Keratinocyte (primary cell): ENCODE results near the gene RTN4R. TPM values are rescaled to one million over a fixed set of nuclear protein-coding genes. Genes with fewer than 3 reads are reported as not detected.
"Not testable (repeated sequence)": the region's sequence is repeated elsewhere in the genome, so short reads cannot be mapped to it uniquely, and the experiment has no call there.

ENCODE experiments used
- DNase-seq: peaks from one replicate; pipeline ENCODE4 v3.0.0-alpha.2; 2011; ENCODE audit warnings: low read depth, missing footprints, low spot score
- FAIRE-seq: peaks from 2 replicates; lab custom pipeline; 2011; peaks lifted over from hg19 to GRCh38; lab: Jason Lieb, UNC
- H2AFZ ChIP-seq: 2 replicates; pipeline ENCODE4 v1.6.0; 2012; ENCODE audit warnings: low read length, control low read depth, inconsistent platforms; ENCODE audit not compliant: control insufficient read depth
- H3K27ac ChIP-seq: 2 replicates; pipeline ENCODE4 v1.5.1; 2011; ENCODE audit warnings: low read length; ENCODE audit not compliant: control insufficient read depth, insufficient read depth
- H3K27me3 ChIP-seq: 3 replicates; pipeline ENCODE4 v1.6.0; 2011; ENCODE audit warnings: low read length; ENCODE audit not compliant: control insufficient read depth, insufficient read depth; ENCODE audit errors: extremely low read depth
- H3K36me3 ChIP-seq, 2 experiments: 2 replicates in 1 of 2; 3 replicates in 1 of 2; pipeline ENCODE4 v1.5.1; 2011; ENCODE audit warnings: low read length in 2 of 2, mild to moderate bottlenecking in 1 of 2; ENCODE audit not compliant: control insufficient read depth in 2 of 2, insufficient read depth in 2 of 2; ENCODE audit errors: extremely low read depth in 1 of 2
- H3K4me1 ChIP-seq: 3 replicates; pipeline ENCODE4 v1.5.1; 2011; ENCODE audit warnings: low read length; ENCODE audit not compliant: control insufficient read depth, insufficient read depth; ENCODE audit errors: extremely low read depth
- H3K4me2 ChIP-seq: 3 replicates; pipeline ENCODE4 v1.6.0; 2011; ENCODE audit warnings: low read depth, low read length; ENCODE audit not compliant: control insufficient read depth, insufficient read depth; ENCODE audit errors: extremely low read depth
- H3K4me3 ChIP-seq, 3 experiments: fragments of 200-600 bp in 1 of 3; sonication (generic) in 1 of 3; 2 replicates in 2 of 3; 3 replicates in 1 of 3; pipeline ENCODE4 v1.5.1; 2011 to 2016; ENCODE audit warnings: low read length in 3 of 3, mild to moderate bottlenecking in 3 of 3, control low read depth in 2 of 3, inconsistent platforms in 1 of 3, low read depth in 1 of 3, mixed read lengths in 1 of 3, mixed run types in 1 of 3, moderate library complexity in 1 of 3; ENCODE audit not compliant: control insufficient read depth in 2 of 3, insufficient read depth in 2 of 3; ENCODE audit errors: extremely low read depth in 1 of 3
- H3K79me2 ChIP-seq: 2 replicates; pipeline ENCODE4 v1.6.0; 2012; ENCODE audit warnings: low read length; ENCODE audit not compliant: control insufficient read depth, insufficient read depth
- H3K9ac ChIP-seq: 3 replicates; pipeline ENCODE4 v1.6.0; 2011; ENCODE audit warnings: low read length; ENCODE audit not compliant: control insufficient read depth, insufficient read depth; ENCODE audit errors: extremely low read depth
- H3K9me1 ChIP-seq: 3 replicates; pipeline ENCODE4 v1.6.0; 2011; ENCODE audit warnings: low read length; ENCODE audit not compliant: control insufficient read depth, insufficient read depth; ENCODE audit errors: extremely low read depth
- H3K9me3 ChIP-seq: 2 replicates; pipeline ENCODE4 v1.5.1; 2012; ENCODE audit warnings: low read depth, low read length; ENCODE audit not compliant: control insufficient read depth
- H4K20me1 ChIP-seq: 3 replicates; pipeline ENCODE4 v1.6.0; 2011; ENCODE audit warnings: low read length; ENCODE audit not compliant: control insufficient read depth, insufficient read depth; ENCODE audit errors: extremely low read depth
- dilution Hi-C: fragments of 300-500 bp; cut with MboI; formaldehyde crosslinking; loops from one replicate; pipeline ENCODE4 v1.7.0; 2020; ENCODE audit warnings: low sequenced_read_pairs; ENCODE audit not compliant: extremely low pct_ligation_motif_present
- polyA plus RNA-seq, 5 experiments: library from polyadenylated mRNA; depleted of rRNA in 3 of 5; stranded (reverse) in 3 of 5; stranded (forward) in 1 of 5; unstranded in 1 of 5; fragments of >200 nt; gene quantifications; 1 replicate in 1 of 5; 2 replicates in 3 of 5; 3 replicates in 1 of 5; pipeline versions ENCODE4 v1.2.1 to v1.2.3, GENCODE V29; 2011 to 2012; ENCODE audit warnings: missing spikeins in 2 of 5, low read depth in 1 of 5, low replicate concordance in 1 of 5

Gene RTN4R
- polyA plus RNA-seq, 1 donor (not counting 4 experiments of a cell fraction or from before 2014, with no cell fraction given), result 2.5 TPM

- H3K36me3 ChIP-seq, dilution Hi-C loops, H4K20me1 ChIP-seq, DNase-seq, H3K27ac ChIP-seq, H3K9ac ChIP-seq, H3K4me3 ChIP-seq, H3K27me3 ChIP-seq, H3K9me3 ChIP-seq, H2AFZ ChIP-seq, H3K9me1 ChIP-seq, H3K79me2 ChIP-seq: not testable (repeated sequence)
- H3K4me2 ChIP-seq, result peak overlapping the region; percentile 56
- H3K4me1 ChIP-seq, result peaks cover 11% of the 10 kb centered on the region
- peak; percentile 92 for FAIRE-seq
These were observed 40.9 kb upstream of the RTN4R start for GRCh38 chr22:20308806-20309650.

- DNase-seq, H3K9me3 ChIP-seq, H3K27me3 ChIP-seq, dilution Hi-C loops, H3K9ac ChIP-seq, H3K9me1 ChIP-seq, H3K4me3 ChIP-seq, H3K4me2 ChIP-seq, H4K20me1 ChIP-seq, H2AFZ ChIP-seq, H3K79me2 ChIP-seq, H3K36me3 ChIP-seq, H3K27ac ChIP-seq: not testable (repeated sequence)
- H3K4me1 ChIP-seq, result peaks cover 11% of the 10 kb centered on the region
- peak; percentile 92 for FAIRE-seq
These were observed 39.6 kb upstream of the RTN4R start for GRCh38 chr22:20307448-20308447.

GRCh38 chr22:20306646-20307447 is 38.7 kb upstream of the RTN4R start:
- H3K9ac ChIP-seq, H3K9me3 ChIP-seq, H3K4me2 ChIP-seq, DNase-seq, H4K20me1 ChIP-seq, H3K9me1 ChIP-seq, H3K27me3 ChIP-seq, FAIRE-seq, H3K79me2 ChIP-seq, H3K36me3 ChIP-seq, dilution Hi-C loops, H3K27ac ChIP-seq, H3K4me3 ChIP-seq, H2AFZ ChIP-seq: not testable (repeated sequence)
- peaks cover 11% of the 10 kb centered on the region for H3K4me1 ChIP-seq
